PC-3 (cell line): ENCODE data around the gene NPLOC4. TPM values are rescaled to one million over a fixed set of nuclear protein-coding genes. Genes with fewer than 3 reads are reported as not detected.
"Not testable (repeated sequence)": the region's sequence is repeated elsewhere in the genome, so short reads cannot be mapped to it uniquely, and the experiment has no call there.

Experiments
- ATAC-seq: fragments of 200-7000 bp; cut with Tn5 transposase; 2 replicates; pipeline ENCODE4 v1.9.1; 2020; ENCODE audit warnings: mild to moderate bottlenecking, moderate library complexity
- BruUV-seq: library from RNA; stranded (reverse); fragments of 400-500 nt; replicated peaks from 2 replicates; lab custom pipeline; 2021; lab: Mats Ljungman, UMichigan
- CTCF ChIA-PET: fragments of 300-600 bp; sonication (Branson Sonifier 250); formaldehyde crosslinking; loops from one replicate; lab custom pipeline; 2022; ENCODE audit warnings: antibody characterized with exemption; lab: Charles Lee
- POLR2A ChIA-PET: fragments of 300-600 bp; sonication (Branson Sonifier 250); formaldehyde crosslinking; loops from one replicate; lab custom pipeline; 2022; ENCODE audit warnings: antibody characterized with exemption; ENCODE audit not compliant: unreplicated experiment; lab: Charles Lee
- DNase-seq: peaks from one replicate; pipeline ENCODE4 v3.0.0-alpha.2; 2015
- H2AFZ ChIP-seq: fragments of 300-600 bp; sonication (generic); 2 replicates; pipeline ENCODE4 v1.6.0; 2016; ENCODE audit warnings: antibody characterized with exemption, low read length
- H3F3A ChIP-seq: fragments of 300-600 bp; sonication (generic); one replicate; pipeline ENCODE4 v1.6.0; 2017; ENCODE audit warnings: antibody characterized with exemption, low read length, control low read depth, mild to moderate bottlenecking; ENCODE audit not compliant: unreplicated experiment
- H3K27ac ChIP-seq: fragments of 300-600 bp; sonication (generic); 2 replicates; pipeline ENCODE4 v1.5.1; 2016; ENCODE audit warnings: mild to moderate bottlenecking, low read length
- H3K27me3 ChIP-seq: fragments of 300-600 bp; sonication (generic); 2 replicates; pipeline ENCODE4 v1.6.1; 2016; ENCODE audit warnings: low read length, mixed read lengths
- H3K36me3 ChIP-seq: fragments of 300-600 bp; sonication (generic); 2 replicates; pipeline ENCODE4 v1.6.1; 2016; ENCODE audit warnings: low read depth, mixed run types, low read length, mixed read lengths
- H3K4me1 ChIP-seq: fragments of 300-600 bp; sonication (generic); 2 replicates; pipeline ENCODE4 v1.5.1; 2016; ENCODE audit warnings: low read length; ENCODE audit not compliant: insufficient read depth
- H3K4me2 ChIP-seq: fragments of 300-600 bp; sonication (generic); 2 replicates; pipeline ENCODE4 v1.6.0; 2016; ENCODE audit warnings: low read length
- H3K4me3 ChIP-seq: fragments of 300-600 bp; sonication (generic); 2 replicates; pipeline ENCODE4 v1.5.1; 2016; ENCODE audit warnings: mild to moderate bottlenecking, low read length, mixed read lengths
- H3K79me2 ChIP-seq: fragments of 300-600 bp; sonication (generic); 2 replicates; pipeline ENCODE4 v1.6.1; 2017; ENCODE audit warnings: low read length, mixed read lengths
- H3K9ac ChIP-seq: fragments of 300-600 bp; sonication (generic); 2 replicates; pipeline ENCODE4 v1.6.0; 2016; ENCODE audit warnings: mild to moderate bottlenecking, low read length
- H3K9me2 ChIP-seq: fragments of 300-600 bp; sonication (generic); replicated peaks from 2 replicates; pipeline ENCODE4 v1.6.1; 2016; ENCODE audit warnings: mixed run types, low read length, mixed read lengths
- H3K9me3 ChIP-seq: fragments of 300-600 bp; sonication (generic); 2 replicates; pipeline ENCODE4 v1.6.1; 2016; ENCODE audit warnings: low read length, mixed read lengths
- H4K20me1 ChIP-seq: fragments of 300-600 bp; sonication (generic); 2 replicates; pipeline ENCODE4 v1.6.1; 2016; ENCODE audit warnings: low read length, mixed read lengths
- EZH2 ChIP-seq: fragments of 300-600 bp; sonication (generic); IDR thresholded peaks from one replicate; pipeline ENCODE4 v1.6.1; 2017; ENCODE audit warnings: antibody characterized with exemption, mild to moderate bottlenecking, low read length; ENCODE audit not compliant: unreplicated experiment
- EZH2phosphoT487 ChIP-seq: fragments of 300-600 bp; sonication (generic); IDR thresholded peaks from 2 replicates; pipeline ENCODE4 v1.6.1; 2018; ENCODE audit warnings: mild to moderate bottlenecking, antibody characterized with exemption, low read length, borderline replicate concordance
- intact Hi-C: fragments of 100-400 bp; cut with micrococcal nuclease; formaldehyde crosslinking; loops from 2 replicates; pipeline ENCODE4 v1.9.0; 2023
- total RNA-seq: library from RNA; depleted of rRNA; stranded (reverse); fragments of >200 nt; gene quantifications from 2 replicates; pipeline ENCODE4 v1.2.3, GENCODE V29; 2014
- TF ChIP-seq, protein P1 (sequence below): fragments of 300-600 bp; sonication (generic); conservative IDR thresholded peaks from 2 replicates; pipeline ENCODE4 v1.5.1; 2017; ENCODE audit warnings: antibody characterized with exemption, low read depth, mild to moderate bottlenecking, low read length

Gene NPLOC4
- total RNA-seq, 1 experiment from 2014 or later = 109 TPM

DNA sequence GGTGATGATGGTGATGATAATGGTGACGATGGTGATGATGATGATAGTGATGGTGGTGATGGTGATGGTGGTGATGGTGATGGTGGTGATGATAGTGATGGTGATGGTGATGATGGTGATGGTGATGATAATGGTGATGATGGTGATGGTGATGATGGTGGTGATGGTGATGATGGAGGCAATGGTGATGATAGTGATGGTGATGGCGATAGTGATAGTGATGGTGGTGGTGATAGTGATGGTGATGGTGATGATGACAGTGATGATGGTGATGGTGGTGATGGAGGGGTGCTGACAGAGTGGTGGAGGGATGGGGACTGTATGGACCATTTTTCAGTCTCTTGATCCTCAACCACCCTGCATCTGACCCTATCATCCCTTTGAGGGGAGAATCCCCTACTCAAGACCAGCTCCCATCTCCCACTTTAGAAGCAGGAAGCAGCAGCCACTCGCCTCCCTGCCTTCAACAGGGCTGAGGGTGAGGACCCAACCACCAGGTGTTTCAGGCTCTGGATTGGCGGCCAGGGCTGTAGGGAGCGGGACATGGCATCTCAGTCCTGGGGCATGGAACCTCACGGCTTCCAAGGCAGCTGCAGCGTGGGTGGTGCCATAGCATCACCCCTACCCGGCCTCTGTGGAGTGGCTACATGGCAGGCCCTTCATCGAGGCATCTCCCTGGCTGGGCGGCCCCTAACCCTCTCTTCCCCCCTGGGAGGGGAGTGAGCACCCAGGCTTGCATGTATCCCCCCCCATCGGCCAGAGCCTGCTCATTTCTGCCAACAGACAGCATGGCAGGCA is 104.2 kb downstream of the NPLOC4 start:
- TF ChIP-seq EZH2phosphoT487 = no peak
- TF ChIP-seq, protein P1, sequence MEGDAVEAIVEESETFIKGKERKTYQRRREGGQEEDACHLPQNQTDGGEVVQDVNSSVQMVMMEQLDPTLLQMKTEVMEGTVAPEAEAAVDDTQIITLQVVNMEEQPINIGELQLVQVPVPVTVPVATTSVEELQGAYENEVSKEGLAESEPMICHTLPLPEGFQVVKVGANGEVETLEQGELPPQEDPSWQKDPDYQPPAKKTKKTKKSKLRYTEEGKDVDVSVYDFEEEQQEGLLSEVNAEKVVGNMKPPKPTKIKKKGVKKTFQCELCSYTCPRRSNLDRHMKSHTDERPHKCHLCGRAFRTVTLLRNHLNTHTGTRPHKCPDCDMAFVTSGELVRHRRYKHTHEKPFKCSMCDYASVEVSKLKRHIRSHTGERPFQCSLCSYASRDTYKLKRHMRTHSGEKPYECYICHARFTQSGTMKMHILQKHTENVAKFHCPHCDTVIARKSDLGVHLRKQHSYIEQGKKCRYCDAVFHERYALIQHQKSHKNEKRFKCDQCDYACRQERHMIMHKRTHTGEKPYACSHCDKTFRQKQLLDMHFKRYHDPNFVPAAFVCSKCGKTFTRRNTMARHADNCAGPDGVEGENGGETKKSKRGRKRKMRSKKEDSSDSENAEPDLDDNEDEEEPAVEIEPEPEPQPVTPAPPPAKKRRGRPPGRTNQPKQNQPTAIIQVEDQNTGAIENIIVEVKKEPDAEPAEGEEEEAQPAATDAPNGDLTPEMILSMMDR = no peak
- Histone ChIP-seq H3K4me1 (peaks cover 16% of the 10 kb centered on the region), H3K27me3 (peaks cover 7% of the 10 kb centered on the region; the same call in 1 of the 2 replicates), H4K20me1 (no peaks in the 10 kb centered on the region), H2AFZ (no peak overlapping the region), H3K27ac (no peak overlapping the region), H3K36me3 (no peaks in the 10 kb centered on the region), H3K79me2 (no peaks in the 10 kb centered on the region), H3K9me3 (no peaks in the 10 kb centered on the region), H3F3A (no peaks in the 10 kb centered on the region), H3K9me2 (no peaks in the 10 kb centered on the region), H3K4me3 (no peak overlapping the region), H3K4me2 (no peak overlapping the region), H3K9ac (no peak overlapping the region)
- intact Hi-C loops = no loop called here
- ChIA-PET CTCF (no interaction called here), POLR2A (no interaction called here)
- no TSS peak for BruUV-seq
- DNase-seq = no peak
- no peak for ATAC-seq

DNA sequence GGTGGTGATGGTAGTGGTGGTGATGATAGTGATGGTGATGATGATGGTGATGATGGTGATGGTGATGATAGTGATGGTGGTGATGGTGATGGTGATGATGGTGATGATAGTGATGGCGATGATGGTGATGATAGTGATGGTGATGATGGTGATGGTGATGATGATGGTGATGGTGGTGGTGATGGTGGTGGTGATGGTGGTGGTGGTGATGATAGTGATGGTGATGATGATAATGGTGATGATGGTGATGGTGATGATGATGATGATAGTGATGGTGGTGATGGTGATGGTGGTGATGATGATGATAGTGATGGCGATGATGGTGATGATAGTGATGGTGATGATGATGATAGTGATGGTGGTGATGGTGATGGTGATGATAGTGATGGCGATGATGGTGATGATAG is 104.9 kb downstream of the NPLOC4 start:
- BruUV-seq = TSS peak; percentile 9
- intact Hi-C loops, H3K27ac ChIP-seq, H3K9ac ChIP-seq, DNase-seq, H3K27me3 ChIP-seq, H3K9me3 ChIP-seq, H3K9me2 ChIP-seq, H3K79me2 ChIP-seq, ATAC-seq, H3K4me3 ChIP-seq, H3K4me2 ChIP-seq, POLR2A ChIA-PET, H4K20me1 ChIP-seq, H2AFZ ChIP-seq, CTCF ChIA-PET, H3K36me3 ChIP-seq, H3F3A ChIP-seq: not testable (repeated sequence)
- peaks cover 22% of the 10 kb centered on the region for H3K4me1 ChIP-seq

DNA sequence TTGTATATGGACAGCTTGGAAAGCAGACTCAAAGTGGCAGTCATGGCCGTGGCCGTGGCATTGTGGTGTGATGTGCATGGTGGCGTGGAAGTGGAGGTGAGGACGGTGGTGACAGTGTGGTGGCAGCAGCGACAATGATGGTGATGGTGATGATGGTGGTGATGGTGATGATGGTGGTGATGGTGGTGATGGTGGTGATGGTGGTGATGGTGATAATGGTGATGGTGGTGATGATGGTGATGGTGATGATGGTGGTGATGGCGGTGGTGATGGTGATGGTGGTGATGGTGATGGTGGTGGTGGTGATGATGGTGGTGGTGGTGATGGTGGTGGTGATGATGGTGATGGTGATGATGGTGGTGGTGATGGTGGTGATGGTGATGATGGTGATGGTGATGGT is 105.9 kb downstream of the NPLOC4 start:
- ATAC-seq, H3F3A ChIP-seq, H3K27ac ChIP-seq, H4K20me1 ChIP-seq, H3K4me2 ChIP-seq, H3K9ac ChIP-seq, H3K79me2 ChIP-seq, H3K36me3 ChIP-seq, H3K27me3 ChIP-seq, H3K9me2 ChIP-seq, CTCF ChIA-PET, intact Hi-C loops, H3K4me3 ChIP-seq, BruUV-seq, H3K9me3 ChIP-seq, POLR2A ChIA-PET, DNase-seq, H2AFZ ChIP-seq: not testable (repeated sequence)
- peaks cover 22% of the 10 kb centered on the region for H3K4me1 ChIP-seq

DNA sequence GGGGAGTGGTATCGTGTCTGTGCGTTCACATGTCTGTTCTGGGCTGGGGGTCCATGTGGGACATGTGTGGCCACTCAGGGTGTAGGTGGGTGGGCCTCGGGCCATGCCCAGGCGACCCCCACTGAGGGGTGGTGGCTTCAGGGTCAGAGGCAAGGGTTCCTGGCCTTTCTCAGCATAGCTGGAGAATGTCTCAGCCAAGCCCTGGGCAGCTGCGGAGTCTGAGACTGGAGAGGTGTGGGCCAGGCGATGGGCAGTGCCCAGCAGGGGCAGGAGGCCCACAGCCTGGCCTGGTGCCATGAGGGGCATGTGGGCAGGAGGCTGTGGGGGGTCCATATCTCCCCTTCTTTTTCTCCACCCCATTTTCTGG is 107.5 kb downstream of the NPLOC4 start:
- H3K4me2 ChIP-seq = peak overlapping the region; percentile 79
- CTCF ChIA-PET = interaction anchor here (0.7 kb wide), 1 partner anchor 13 kb away, joined by 3 read pairs; no protein-coding TSS in a partner anchor
- H3K27me3 ChIP-seq = peaks cover 7% of the 10 kb centered on the region; the same call in 1 of the 2 replicates

More for the DNA sequence above, 107.5 kb downstream of the NPLOC4 start:
- no peaks in the 10 kb centered on the region for H3K79me2 ChIP-seq
- DNase-seq = no peak
- BruUV-seq = no TSS peak
- no peak overlapping the region for H2AFZ ChIP-seq
- no peaks in the 10 kb centered on the region for H3F3A ChIP-seq
- ATAC-seq = no peak
- H3K4me1 ChIP-seq = peaks cover 22% of the 10 kb centered on the region
- intact Hi-C loops = no loop called here
- no peak overlapping the region for H3K9ac ChIP-seq
- no peaks in the 10 kb centered on the region for H3K36me3 ChIP-seq
- peak overlapping the region; percentile 52 for H3K4me3 ChIP-seq
- H3K9me2 ChIP-seq = no peaks in the 10 kb centered on the region
- TF ChIP-seq EZH2 = no peak
- TF ChIP-seq, protein P1 = no peak
- no peak for TF ChIP-seq EZH2phosphoT487
- H3K9me3 ChIP-seq = no peaks in the 10 kb centered on the region
- H3K27ac ChIP-seq = no peak overlapping the region
- POLR2A ChIA-PET = no interaction called here
- H4K20me1 ChIP-seq = no peaks in the 10 kb centered on the region
